Mammary epithelial cell (primary cell): Measurements from ENCODE around the gene PTPN2.

ENCODE experiments used
- CTCF ChIP-seq, 2 donors: IDR thresholded peaks in 1 of 2; conservative IDR thresholded peaks in 1 of 2; 2 replicates each; pipeline ENCODE4 v1.5.1; 2011 to 2012; ENCODE audit warnings: inconsistent platforms in 2 of 2, low read length in 2 of 2, mild to moderate bottlenecking in 2 of 2, control low read depth in 1 of 2, low read depth in 1 of 2; ENCODE audit not compliant: insufficient read depth in 1 of 2; ENCODE audit errors: extremely low read depth in 1 of 2
- EZH2 ChIP-seq: IDR thresholded peaks from 2 replicates; pipeline ENCODE4 v1.6.1; 2012; ENCODE audit warnings: low read length, inconsistent platforms, borderline replicate concordance

GRCh38 chr18:12890964-12891363 lies 6.9 kb upstream of the PTPN2 start:
- TF ChIP-seq EZH2 (no peak), CTCF (conservative IDR thresholded peaks at IDR 0.05 in 1 of 2, IDR thresholded peaks at IDR 0.05 in 1 of 2; ENCODE audit: extremely low read depth in 1 of 2, insufficient read depth in 1 of 2, low read depth in 1 of 2, low read length in 2 of 2) (no peak)
